Activated CD8-positive, alpha-beta T cell treated with anti-CD3 and anti-CD28 coated beads for 36 hours (primary cell): ENCODE results near the gene SND1. TPM values are rescaled to one million over a fixed set of nuclear protein-coding genes. Genes with fewer than 3 reads are reported as not detected.

Experiments
- ATAC-seq: fragments of 200-7000 bp; cut with Tn5 transposase; one replicate; pipeline ENCODE4 v1.10.0; 2021; ENCODE audit warnings: mild to moderate bottlenecking, moderate library complexity
- CTCF ChIA-PET: fragments of 350-600 bp; sonication (Branson Sonifier 250); formaldehyde crosslinking; loops from one replicate; lab custom pipeline; 2021; ENCODE audit warnings: antibody characterized with exemption; lab: Charles Lee
- POLR2A ChIA-PET: fragments of 350-600 bp; sonication (Branson Sonifier 250); formaldehyde crosslinking; loops from one replicate; lab custom pipeline; 2021; ENCODE audit warnings: antibody characterized with exemption; lab: Charles Lee
- DNase-seq: peaks from one replicate; pipeline ENCODE4 v3.0.0-alpha.2; 2020
- H3K27ac Mint-ChIP-seq: one replicate; pipeline ENCODE4 v1.8.0; 2021; ENCODE audit warnings: mild to moderate bottlenecking, mixed read lengths
- H3K27me3 Mint-ChIP-seq: one replicate; pipeline ENCODE4 v1.8.0; 2021; ENCODE audit warnings: mixed read lengths
- H3K36me3 Mint-ChIP-seq: one replicate; pipeline ENCODE4 v1.8.0; 2021; ENCODE audit warnings: low read depth, mixed read lengths
- H3K4me1 Mint-ChIP-seq: one replicate; pipeline ENCODE4 v1.8.0; 2021; ENCODE audit warnings: low read depth, mixed read lengths
- H3K4me3 Mint-ChIP-seq: one replicate; pipeline ENCODE4 v1.8.0; 2021; ENCODE audit warnings: mild to moderate bottlenecking, moderate library complexity, mixed read lengths
- H3K9me3 Mint-ChIP-seq: one replicate; pipeline ENCODE4 v1.8.0; 2021; ENCODE audit warnings: mixed read lengths
- intact Hi-C: fragments of 100-400 bp; cut with micrococcal nuclease; formaldehyde crosslinking; loops from one replicate; pipeline ENCODE4 v1.10.0; 2022
- total RNA-seq, 2 experiments: library from RNA; stranded (reverse); gene quantifications; one replicate each; pipeline ENCODE4 v1.2.3, GENCODE V29; 2021
- TF ChIP-seq, protein P1 (sequence below): fragments of 200-600 bp; IDR thresholded peaks from one replicate; pipeline ENCODE4 v1.8.0; 2022; ENCODE audit warnings: antibody characterized with exemption, mild to moderate bottlenecking

Gene SND1
- total RNA-seq, 2 experiments from 2014 or later: 206 to 208 TPM

DNA sequence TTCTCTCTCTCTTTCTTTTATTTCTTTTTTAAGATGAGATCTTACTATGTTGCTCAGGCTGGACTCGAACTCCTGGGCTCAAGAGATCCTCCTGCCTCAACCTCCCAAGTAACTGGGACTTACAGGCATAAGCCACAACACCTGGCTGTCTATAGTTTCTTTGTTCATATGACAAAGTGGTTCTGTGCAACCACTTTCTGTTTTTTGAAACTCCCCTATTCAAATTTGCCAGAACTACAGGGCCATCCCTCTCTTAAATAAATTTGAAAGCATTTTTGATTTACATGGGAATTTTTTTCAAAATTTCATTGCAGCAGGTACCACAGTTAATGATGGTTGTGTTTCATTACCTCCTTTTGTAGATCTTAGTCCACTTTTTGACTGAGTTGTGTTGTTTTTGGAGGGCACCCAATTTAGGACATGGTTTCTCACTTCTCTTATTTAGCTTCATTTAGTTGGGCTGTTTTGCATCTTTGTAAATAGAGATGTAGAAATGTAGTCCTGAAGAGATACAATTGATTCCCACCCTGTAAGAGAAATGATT, 260.0 kb downstream of the SND1 start:
- intact Hi-C loops: no loop called here
- no peak for DNase-seq
- Mint-ChIP-seq H3K4me3 (no peak overlapping the region), H3K27me3 (no peaks in the 10 kb centered on the region), H3K27ac (no peak overlapping the region), H3K36me3 (peaks cover 9% of the 10 kb centered on the region), H3K4me1 (peaks cover 19% of the 10 kb centered on the region), H3K9me3 (no peaks in the 10 kb centered on the region)
- TF ChIP-seq, protein P1, sequence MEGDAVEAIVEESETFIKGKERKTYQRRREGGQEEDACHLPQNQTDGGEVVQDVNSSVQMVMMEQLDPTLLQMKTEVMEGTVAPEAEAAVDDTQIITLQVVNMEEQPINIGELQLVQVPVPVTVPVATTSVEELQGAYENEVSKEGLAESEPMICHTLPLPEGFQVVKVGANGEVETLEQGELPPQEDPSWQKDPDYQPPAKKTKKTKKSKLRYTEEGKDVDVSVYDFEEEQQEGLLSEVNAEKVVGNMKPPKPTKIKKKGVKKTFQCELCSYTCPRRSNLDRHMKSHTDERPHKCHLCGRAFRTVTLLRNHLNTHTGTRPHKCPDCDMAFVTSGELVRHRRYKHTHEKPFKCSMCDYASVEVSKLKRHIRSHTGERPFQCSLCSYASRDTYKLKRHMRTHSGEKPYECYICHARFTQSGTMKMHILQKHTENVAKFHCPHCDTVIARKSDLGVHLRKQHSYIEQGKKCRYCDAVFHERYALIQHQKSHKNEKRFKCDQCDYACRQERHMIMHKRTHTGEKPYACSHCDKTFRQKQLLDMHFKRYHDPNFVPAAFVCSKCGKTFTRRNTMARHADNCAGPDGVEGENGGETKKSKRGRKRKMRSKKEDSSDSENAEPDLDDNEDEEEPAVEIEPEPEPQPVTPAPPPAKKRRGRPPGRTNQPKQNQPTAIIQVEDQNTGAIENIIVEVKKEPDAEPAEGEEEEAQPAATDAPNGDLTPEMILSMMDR: no peak
- ATAC-seq: no peak
- POLR2A ChIA-PET: no interaction called here
- CTCF ChIA-PET: no interaction called here

DNA sequence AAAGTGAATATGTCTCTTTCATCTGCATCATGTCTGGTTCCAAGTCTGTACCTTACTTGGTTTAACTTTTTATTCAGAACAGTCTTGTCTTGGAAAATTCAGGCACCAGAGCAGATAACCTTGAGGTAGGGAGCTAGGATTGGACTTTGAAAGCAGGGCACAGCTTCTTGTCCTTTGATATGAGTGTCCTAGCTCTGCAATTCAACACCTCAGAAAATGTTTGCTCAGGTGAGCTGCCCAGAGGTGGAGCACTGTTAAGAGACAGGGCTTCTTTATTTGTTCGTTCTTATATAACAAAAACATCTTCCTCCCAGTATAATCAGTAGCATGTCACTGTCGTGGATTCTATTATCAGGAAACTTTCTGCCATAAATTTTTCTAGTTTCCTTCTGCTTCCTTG, 260.9 kb downstream of the SND1 start:
- Mint-ChIP-seq H3K4me3 (no peak overlapping the region), H3K9me3 (no peaks in the 10 kb centered on the region), H3K27ac (no peak overlapping the region), H3K27me3 (no peaks in the 10 kb centered on the region), H3K4me1 (peaks cover 12% of the 10 kb centered on the region), H3K36me3 (peaks cover 5% of the 10 kb centered on the region)
- DNase-seq: no peak
- CTCF ChIA-PET: no interaction called here
- TF ChIP-seq, protein P1: no peak
- intact Hi-C loops: no loop called here
- no peak for ATAC-seq
- POLR2A ChIA-PET: no interaction called here

DNA sequence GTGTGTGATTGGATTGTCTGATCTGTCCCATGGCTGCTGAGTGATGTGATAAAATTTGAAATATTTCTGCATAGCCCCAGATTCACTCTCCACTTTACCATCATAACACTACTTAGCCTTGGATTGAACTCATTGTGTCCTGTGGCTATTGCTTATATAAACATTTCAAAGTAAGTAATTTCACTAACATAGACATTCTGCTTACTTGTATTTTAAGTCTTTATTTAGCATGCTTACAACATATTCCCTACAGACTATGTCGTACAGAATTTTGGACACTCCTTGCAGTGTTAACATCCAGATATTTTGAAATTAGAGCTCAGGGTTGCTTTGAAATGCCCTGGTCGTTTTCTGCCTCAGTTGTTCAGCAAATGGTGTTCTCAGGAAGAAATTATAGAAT, 261.7 kb downstream of the SND1 start:
- CTCF ChIA-PET: no interaction called here
- ATAC-seq: no peak
- intact Hi-C loops: no loop called here
- Mint-ChIP-seq H3K36me3 (peaks cover 6% of the 10 kb centered on the region), H3K4me3 (no peak overlapping the region), H3K27ac (no peak overlapping the region), H3K27me3 (no peaks in the 10 kb centered on the region), H3K4me1 (peaks cover 8% of the 10 kb centered on the region), H3K9me3 (no peaks in the 10 kb centered on the region)
- POLR2A ChIA-PET: no interaction called here
- no peak for DNase-seq
- TF ChIP-seq, protein P1: no peak

DNA sequence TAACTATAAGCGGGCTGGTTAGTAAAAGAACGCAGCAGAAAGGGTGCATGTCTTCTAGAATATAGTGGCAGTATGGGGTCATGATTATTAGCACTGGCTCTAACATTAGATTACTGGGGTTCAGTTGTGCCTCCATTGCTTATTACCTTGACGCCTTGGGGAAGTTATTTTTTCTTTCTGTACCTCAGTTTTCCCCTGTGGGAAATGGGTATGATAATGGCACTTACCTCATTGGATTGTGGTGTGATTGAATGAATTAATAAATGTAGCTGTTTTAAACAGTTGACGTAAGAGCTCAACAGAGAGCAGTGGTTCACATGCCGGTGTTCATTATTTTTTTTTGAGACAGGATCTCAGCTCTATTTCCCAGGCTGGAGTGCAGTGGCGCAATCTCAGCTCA, 262.7 kb downstream of the SND1 start:
- ChIA-PET CTCF (no interaction called here), POLR2A (no interaction called here)
- ATAC-seq: no peak
- TF ChIP-seq, protein P1: no peak
- Mint-ChIP-seq H3K4me3 (no peak overlapping the region), H3K27me3 (no peaks in the 10 kb centered on the region), H3K4me1 (peaks cover 6% of the 10 kb centered on the region), H3K36me3 (peaks cover 7% of the 10 kb centered on the region), H3K9me3 (no peaks in the 10 kb centered on the region), H3K27ac (no peak overlapping the region)
- intact Hi-C loops: no loop called here
- no peak for DNase-seq

DNA sequence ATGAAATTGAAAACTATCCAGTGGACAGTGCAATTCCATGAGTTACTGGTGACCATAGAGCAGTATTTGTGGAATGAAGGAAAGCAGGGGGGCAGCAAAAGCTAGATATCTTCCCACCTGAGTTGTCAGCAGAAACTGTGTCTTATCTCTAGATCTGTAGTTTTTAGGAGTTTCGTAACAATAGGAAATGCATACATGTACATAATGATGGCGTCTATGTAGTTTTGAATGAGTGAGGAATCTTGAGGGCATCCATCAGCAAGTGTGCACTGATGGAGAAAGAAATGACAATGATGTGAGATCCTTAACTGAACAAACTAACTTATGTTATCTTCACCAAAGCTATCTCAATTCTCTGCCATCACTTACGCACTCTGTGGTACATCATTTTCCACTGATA, 264.7 kb downstream of the SND1 start:
- peaks cover 18% of the 10 kb centered on the region for H3K4me1 Mint-ChIP-seq
- H3K27me3 Mint-ChIP-seq: no peaks in the 10 kb centered on the region
- POLR2A ChIA-PET: no interaction called here
- intact Hi-C loops: no loop called here
- no peak overlapping the region for H3K4me3 Mint-ChIP-seq
- DNase-seq (no peak), ATAC-seq (no peak)
- CTCF ChIA-PET: no interaction called here
- H3K27ac Mint-ChIP-seq: no peak overlapping the region
- H3K9me3 Mint-ChIP-seq: no peaks in the 10 kb centered on the region
- TF ChIP-seq, protein P1: no peak
- H3K36me3 Mint-ChIP-seq: peaks cover 3% of the 10 kb centered on the region
